A673 (cell line): ENCODE results near the gene G3BP2.

Source experiments
- CTCF ChIP-seq: fragments of 300-800, 200-600 bp; sonication (generic); conservative IDR thresholded peaks from 2 replicates; pipeline ENCODE4 v1.5.1; 2017; ENCODE audit warnings: low read depth, mild to moderate bottlenecking, antibody characterized with exemption, low read length, moderate library complexity, mixed read lengths
- EZH2 ChIP-seq: fragments of 200-600 bp; sonication (generic); IDR thresholded peaks from 2 replicates; pipeline ENCODE4 v1.6.1; 2017; ENCODE audit warnings: borderline replicate concordance, low read depth, mild to moderate bottlenecking, mixed read lengths, antibody characterized with exemption, low read length; ENCODE audit not compliant: poor library complexity, severe bottlenecking

GRCh38 chr4:75612306-75612705 lies 60.9 kb downstream of the G3BP2 start:
- no peak for TF ChIP-seq CTCF
- no peak for TF ChIP-seq EZH2
